Lower lobe of right lung (tissue), 2 donors: ENCODE data around the gene BET1L. TPM values are rescaled to one million over a fixed set of nuclear protein-coding genes. Genes with fewer than 3 reads are reported as not detected.

Experiments
- ATAC-seq, 2 donors: fragments of 200-7000 bp; cut with Tn5 transposase; one replicate each; pipeline ENCODE4 v1.9.1; 2020 to 2022; ENCODE audit warnings: mild to moderate bottlenecking in 2 of 2, moderate library complexity in 2 of 2
- DNase-seq: peaks from one replicate; pipeline ENCODE4 v3.0.0-alpha.2; 2020
- H3K27ac ChIP-seq: fragments of 200-600 bp; one replicate; pipeline ENCODE4 v1.8.0; 2022
- H3K27me3 ChIP-seq: fragments of 200-600 bp; one replicate; pipeline ENCODE4 v1.8.0; 2022; ENCODE audit warnings: low read depth
- H3K36me3 ChIP-seq: fragments of 200-600 bp; one replicate; pipeline ENCODE4 v1.8.0; 2022; ENCODE audit warnings: mild to moderate bottlenecking
- H3K4me1 ChIP-seq: fragments of 200-600 bp; one replicate; pipeline ENCODE4 v1.8.0; 2022
- H3K4me3 ChIP-seq: fragments of 200-600 bp; one replicate; pipeline ENCODE4 v1.8.0; 2022; ENCODE audit warnings: mild to moderate bottlenecking
- H3K9me3 ChIP-seq: fragments of 200-600 bp; one replicate; pipeline ENCODE4 v1.8.0; 2022
- CTCF ChIP-seq: fragments of 200-600 bp; IDR thresholded peaks from one replicate; pipeline ENCODE4 v1.8.0; 2022; ENCODE audit warnings: antibody characterized with exemption, mild to moderate bottlenecking
- intact Hi-C: fragments of 100-400 bp; cut with DNase I; formaldehyde crosslinking; loops from one replicate; pipeline ENCODE4 v1.11.0; 2022
- total RNA-seq: library from RNA; stranded (reverse); fragmentation: NEBNext Ultra II Directional; extraction: Animal tissue kit (Norgen Biotek cat#: 25700); gene quantifications from one replicate; pipeline ENCODE4 v1.2.1, GENCODE V29; 2021
- donor health status: DM: no; HTN: yes; CAD: no; lungs with severe emphysema.

The BET1L gene
- total RNA-seq, 1 donor from 2014 or later: 54.2 TPM

GRCh38 chr11:204587-205109, 2.6 kb downstream of the BET1L start:
- intact Hi-C loops: no loop called here
- no peaks in the 10 kb centered on the region for H3K9me3 ChIP-seq
- H3K27ac ChIP-seq: no peak overlapping the region
- ATAC-seq (no peak), DNase-seq (no peak)
- H3K4me3 ChIP-seq: no peak overlapping the region
- H3K4me1 ChIP-seq: peaks cover 42% of the 10 kb centered on the region
- no peaks in the 10 kb centered on the region for H3K27me3 ChIP-seq
- peaks cover 49% of the 10 kb centered on the region for H3K36me3 ChIP-seq
- TF ChIP-seq CTCF: no peak

- DNase-seq: no peak
- no peak overlapping the region for H3K27ac ChIP-seq
- intact Hi-C loops: no loop called here
Observed at GRCh38 chr11:203945-204586, 3.1 kb downstream of the BET1L start.

DNA sequence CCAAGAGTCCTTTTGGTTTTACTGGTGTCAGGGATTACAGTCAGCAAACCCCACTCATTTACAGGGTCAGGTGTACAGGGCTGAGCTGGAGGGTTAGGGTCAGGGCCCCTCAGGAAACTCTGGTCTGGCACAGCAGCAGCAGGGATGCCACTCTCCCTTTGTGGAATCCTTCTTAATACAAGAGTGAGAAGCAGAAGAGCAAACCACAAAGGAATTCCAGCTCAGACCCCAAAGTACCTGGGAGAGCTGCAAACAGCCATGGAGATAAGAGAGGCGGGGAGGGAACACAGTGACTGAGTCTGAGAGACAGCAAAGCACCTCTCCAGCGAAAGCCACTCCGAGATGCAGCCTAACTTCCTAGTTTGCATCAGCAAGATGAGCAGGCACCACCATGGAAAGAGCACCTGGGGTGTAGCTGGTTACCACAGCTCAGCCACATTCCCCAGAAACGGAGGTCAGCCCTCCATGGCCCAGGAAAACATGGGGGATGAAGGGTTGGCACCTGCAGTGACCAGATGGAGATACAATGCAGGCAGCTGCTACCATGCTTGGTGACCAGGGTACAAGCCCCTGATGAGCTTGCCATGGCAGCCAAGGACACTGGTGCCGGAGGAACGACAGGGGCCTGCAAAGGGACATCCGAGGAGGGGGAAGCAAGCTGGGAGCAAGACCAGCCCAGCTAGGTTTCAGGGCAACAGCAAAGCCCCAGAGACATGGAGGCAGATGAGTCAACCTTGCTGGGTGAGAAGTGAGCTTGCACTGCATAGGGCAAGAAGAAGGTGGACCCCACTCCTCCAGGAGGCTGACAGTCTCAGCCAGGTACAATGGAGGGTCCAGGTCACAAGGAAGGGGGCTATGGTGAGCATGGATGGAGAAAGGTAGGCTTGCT, 3.9 kb downstream of the BET1L start:
- H3K36me3 ChIP-seq: peaks cover 45% of the 10 kb centered on the region
- ATAC-seq: no peak
- no peaks in the 10 kb centered on the region for H3K27me3 ChIP-seq
- H3K9me3 ChIP-seq: no peaks in the 10 kb centered on the region
- H3K4me3 ChIP-seq: no peak overlapping the region
- peaks cover 37% of the 10 kb centered on the region for H3K4me1 ChIP-seq
- no peak for DNase-seq
- H3K27ac ChIP-seq: no peak overlapping the region
- no peak for TF ChIP-seq CTCF
- intact Hi-C loops: no loop called here

More at GRCh38 chr11:203945-204586, 3.1 kb downstream of the BET1L start:
- no peak overlapping the region for H3K4me3 ChIP-seq
- H3K36me3 ChIP-seq: peaks cover 45% of the 10 kb centered on the region
- no peak for ATAC-seq
- no peaks in the 10 kb centered on the region for H3K9me3 ChIP-seq
- no peaks in the 10 kb centered on the region for H3K27me3 ChIP-seq
- no peak for TF ChIP-seq CTCF
- H3K4me1 ChIP-seq: peaks cover 37% of the 10 kb centered on the region

DNA sequence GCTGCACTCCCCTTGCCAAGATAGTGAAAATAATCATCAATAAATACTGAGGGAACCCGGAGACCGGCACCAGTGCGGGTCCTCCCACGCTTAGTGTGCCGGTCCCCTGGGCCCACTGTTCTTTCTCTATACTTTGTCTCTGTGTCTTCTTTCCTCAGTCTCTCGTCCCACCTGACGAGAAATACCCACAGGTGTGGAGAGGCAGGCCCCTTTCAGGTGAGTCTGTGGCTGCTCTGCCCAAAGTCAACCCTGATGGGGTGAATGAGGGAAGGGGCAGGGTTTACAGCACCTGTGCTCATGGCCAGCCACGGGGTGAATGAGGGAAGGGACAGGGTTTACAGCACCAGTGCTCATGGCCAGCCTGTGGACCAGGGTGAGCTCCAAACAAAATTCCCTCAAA, 4.7 kb downstream of the BET1L start:
- ATAC-seq: no peak

GRCh38 chr11:201966-202365, 5.2 kb downstream of the BET1L start:
- DNase-seq: peak; percentile 12
- H3K27ac ChIP-seq: no peak overlapping the region
- TF ChIP-seq CTCF: no peak
- no peak overlapping the region for H3K4me3 ChIP-seq
- H3K36me3 ChIP-seq: peaks cover 45% of the 10 kb centered on the region
- H3K27me3 ChIP-seq: no peaks in the 10 kb centered on the region
- peaks cover 37% of the 10 kb centered on the region for H3K4me1 ChIP-seq
- intact Hi-C loops: no loop called here
- H3K9me3 ChIP-seq: no peaks in the 10 kb centered on the region
- ATAC-seq: no peak

More for the DNA sequence above, 4.7 kb downstream of the BET1L start:
- no peaks in the 10 kb centered on the region for H3K9me3 ChIP-seq
- H3K27ac ChIP-seq: no peak overlapping the region
- peaks cover 45% of the 10 kb centered on the region for H3K36me3 ChIP-seq
- peaks cover 37% of the 10 kb centered on the region for H3K4me1 ChIP-seq
- intact Hi-C loops: no loop called here
- H3K4me3 ChIP-seq: no peak overlapping the region
- H3K27me3 ChIP-seq: no peaks in the 10 kb centered on the region
- DNase-seq: peak; percentile 27
- no peak for TF ChIP-seq CTCF
